ENCODE data around the gene XRN1.

- TF ChIP-seq CTCF (IDR thresholded peaks at IDR 0.05): no peak
- TF ChIP-seq POLR2A (IDR thresholded peaks at IDR 0.05): no peak
These were observed 41.9 kb upstream of the XRN1 start for GRCh38 chr3:142489572-142490323.

All from prostate gland (tissue), 2 donors.